Left colon (tissue), 2 donors: ENCODE measurements around the gene PPM1L. TPM values are rescaled to one million over a fixed set of nuclear protein-coding genes. Genes with fewer than 3 reads are reported as not detected.

Experiments
- ATAC-seq: fragments of 200-7000 bp; cut with Tn5 transposase; one replicate; pipeline ENCODE4 v1.9.1; 2020; ENCODE audit warnings: mild to moderate bottlenecking, moderate library complexity
- DNase-seq, 2 donors: peaks; one replicate each; pipeline ENCODE4 v3.0.0-alpha.2; 2020
- intact Hi-C, 2 donors: fragments of 100-400 bp; cut with DNase I in 1 of 2; cut with micrococcal nuclease in 1 of 2; formaldehyde crosslinking; loops; one replicate each; pipeline versions ENCODE4 v1.11.2 to v1.14.0; 2022; cut with DNase I, micrococcal nuclease
- total RNA-seq, 2 donors: library from RNA; stranded (reverse); fragmentation: NEBNext Ultra II Directional; extraction: Animal tissue kit (Norgen Biotek cat#: 25700); gene quantifications; one replicate each; pipeline ENCODE4 v1.2.1, GENCODE V29; 2021
- donor health status: DM: no; HTN: no; CAD: no.
- donor health status: DM: yes; HTN: yes; CAD: no.

Gene PPM1L
- total RNA-seq, 2 donors from 2014 or later = 16.9 to 20.4 TPM

GRCh38 chr3:160886421-160886820 is 130.4 kb downstream of the PPM1L start:
- intact Hi-C loops = no loop called here
- DNase-seq = no peak
- ATAC-seq = no peak

- intact Hi-C loops = no loop called here
- DNase-seq (no peak), ATAC-seq (no peak)
Observed at GRCh38 chr3:160893207-160893606, 137.2 kb downstream of the PPM1L start.

DNA sequence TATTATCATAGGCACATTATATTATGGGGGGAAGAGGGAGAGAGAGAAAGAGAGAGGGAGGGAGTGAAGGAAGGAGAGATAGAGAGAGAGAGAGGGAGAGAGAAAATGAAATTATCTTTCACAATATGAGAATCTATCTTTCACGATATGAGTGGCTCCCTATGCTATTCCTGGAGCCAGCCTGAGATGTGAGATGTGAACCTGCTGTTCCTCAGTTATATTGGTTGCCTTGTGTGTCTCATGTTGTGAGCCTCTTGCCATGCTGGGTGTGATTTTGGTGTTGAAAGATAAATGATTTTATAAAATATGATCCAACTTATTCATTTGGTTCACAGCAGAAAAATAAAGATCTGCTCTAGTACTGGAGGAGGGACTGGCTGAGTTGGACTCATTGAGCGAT is 148.7 kb downstream of the PPM1L start:
- intact Hi-C loops = no loop called here
- DNase-seq = no peak
- no peak for ATAC-seq

- no peak for DNase-seq
Observed at GRCh38 chr3:160906646-160907045, 150.6 kb downstream of the PPM1L start.

DNA sequence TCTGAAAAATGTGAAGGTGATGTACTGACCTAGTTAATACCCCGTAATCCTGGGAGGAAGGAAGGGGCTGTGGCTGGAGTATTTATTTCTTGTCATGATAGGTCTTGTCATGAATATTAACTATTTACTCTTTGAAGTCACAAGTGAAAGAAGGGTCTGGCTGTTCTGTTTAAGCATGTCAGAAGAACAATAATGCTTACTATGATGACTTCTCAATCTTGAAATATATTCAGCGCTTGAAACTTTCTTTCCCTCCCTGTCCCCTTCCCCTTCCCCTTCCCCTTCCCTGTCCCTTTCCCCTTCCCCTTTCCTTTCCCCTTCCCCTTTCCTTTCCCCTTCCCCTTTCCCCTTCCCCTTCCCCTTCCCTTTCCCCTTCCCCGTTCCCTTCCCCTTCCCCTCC is 153.9 kb downstream of the PPM1L start:
- DNase-seq (no peak), ATAC-seq (no peak)
- intact Hi-C loops = no loop called here

More at GRCh38 chr3:160906646-160907045, 150.6 kb downstream of the PPM1L start:
- ATAC-seq = no peak
- intact Hi-C loops = no loop called here

DNA sequence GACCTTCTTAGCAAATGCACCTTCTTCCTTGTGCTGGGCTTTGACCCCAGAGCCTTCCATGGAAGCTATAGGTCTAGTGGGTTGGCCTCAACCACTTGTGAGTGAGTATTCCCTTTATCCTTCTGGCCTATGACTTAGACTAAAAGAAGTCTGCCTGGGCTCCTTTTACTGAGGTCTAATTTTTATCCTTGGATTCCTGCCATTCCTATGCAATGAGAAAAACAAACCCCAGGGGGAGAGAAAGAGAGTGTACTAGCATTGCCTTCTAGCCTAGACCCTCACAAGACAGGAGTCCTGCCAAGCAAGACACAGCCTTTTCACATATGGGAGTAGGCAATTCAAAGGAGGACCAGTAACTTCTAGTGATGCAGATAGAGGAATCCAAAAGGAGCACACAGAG is 155.4 kb downstream of the PPM1L start:
- DNase-seq (no peak), ATAC-seq (no peak)
- intact Hi-C loops = no loop called here

DNA sequence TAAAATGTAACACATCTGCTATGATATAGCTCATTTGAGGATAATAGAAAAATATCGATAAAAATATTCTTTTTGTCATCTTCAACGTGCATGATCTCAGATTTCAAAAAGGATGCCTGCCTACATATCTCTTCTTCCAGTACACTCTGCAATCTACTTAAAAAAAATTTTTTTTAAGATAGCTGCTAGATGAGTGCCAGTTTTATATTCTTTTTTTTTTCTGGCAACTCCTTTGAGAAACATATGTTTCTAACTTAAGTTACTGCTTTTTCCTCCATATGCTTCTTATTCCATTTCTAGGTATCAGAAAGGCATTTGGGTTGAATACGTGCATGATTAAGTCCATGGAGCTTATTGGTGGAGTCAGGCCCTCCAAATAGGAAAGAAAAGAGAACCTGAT is 160.4 kb downstream of the PPM1L start:
- no peak for DNase-seq

DNA sequence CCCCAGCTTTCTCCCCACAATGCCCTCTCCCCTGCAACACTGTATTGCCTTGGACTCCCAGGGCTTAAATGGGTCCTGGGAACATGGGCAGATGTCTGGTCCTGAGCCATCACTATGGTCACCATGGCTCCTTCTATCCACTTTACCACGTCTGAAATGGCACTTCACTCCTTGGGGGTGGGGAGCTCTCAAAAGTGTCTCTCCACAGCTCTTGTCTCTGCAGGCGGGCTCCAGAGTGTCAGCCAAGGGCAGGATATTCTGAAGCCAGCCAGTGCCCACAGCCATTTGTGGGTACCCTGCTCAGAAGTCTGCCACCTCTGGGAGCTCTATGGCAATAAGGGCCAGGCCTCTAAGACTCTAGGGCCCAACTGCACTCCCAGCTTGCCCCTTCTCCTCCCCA is 163.9 kb downstream of the PPM1L start:
- ATAC-seq (no peak), DNase-seq (no peak)
- intact Hi-C loops = no loop called here

More for the DNA sequence above, 160.4 kb downstream of the PPM1L start:
- intact Hi-C loops = no loop called here
- no peak for ATAC-seq

- ATAC-seq = peak; percentile 68
- DNase-seq = peak in 1 of 2 donors; percentile 8
- intact Hi-C loops = no loop called here
Observed at GRCh38 chr3:160921020-160921635, 165.1 kb downstream of the PPM1L start.

GRCh38 chr3:160924776-160925175 is 168.7 kb downstream of the PPM1L start:
- intact Hi-C loops = no loop called here
- DNase-seq (no peak), ATAC-seq (no peak)

- ATAC-seq = no peak
- DNase-seq = no peak
- intact Hi-C loops = no loop called here
Observed at GRCh38 chr3:160927620-160928019, 171.6 kb downstream of the PPM1L start.

DNA sequence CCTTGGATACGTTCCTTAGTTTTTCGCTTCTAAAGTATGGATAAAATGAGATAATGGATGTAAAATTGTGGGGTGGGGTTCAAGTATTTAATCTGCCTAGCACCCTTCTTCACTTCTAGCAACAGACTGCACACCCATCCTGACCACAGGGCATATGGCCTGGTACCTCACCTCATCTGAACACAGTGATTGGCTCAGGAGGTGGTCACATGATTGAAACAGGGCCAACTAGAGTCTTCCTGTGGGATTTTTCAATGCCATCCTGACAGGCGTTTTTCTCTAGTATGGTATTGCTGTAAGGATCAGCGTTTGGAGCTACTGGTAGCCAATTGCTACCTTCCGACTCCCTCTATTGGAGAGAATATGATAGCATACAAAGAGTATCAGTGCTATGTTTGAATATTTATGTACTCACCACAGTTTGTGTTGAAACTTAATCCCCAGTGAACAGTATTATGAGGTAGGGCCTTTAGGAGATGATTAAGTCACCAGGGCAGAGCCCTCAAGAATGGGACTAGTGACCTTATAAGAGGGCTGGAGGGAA is 172.2 kb downstream of the PPM1L start:
- intact Hi-C loops = no loop called here
- no peak for DNase-seq

DNA sequence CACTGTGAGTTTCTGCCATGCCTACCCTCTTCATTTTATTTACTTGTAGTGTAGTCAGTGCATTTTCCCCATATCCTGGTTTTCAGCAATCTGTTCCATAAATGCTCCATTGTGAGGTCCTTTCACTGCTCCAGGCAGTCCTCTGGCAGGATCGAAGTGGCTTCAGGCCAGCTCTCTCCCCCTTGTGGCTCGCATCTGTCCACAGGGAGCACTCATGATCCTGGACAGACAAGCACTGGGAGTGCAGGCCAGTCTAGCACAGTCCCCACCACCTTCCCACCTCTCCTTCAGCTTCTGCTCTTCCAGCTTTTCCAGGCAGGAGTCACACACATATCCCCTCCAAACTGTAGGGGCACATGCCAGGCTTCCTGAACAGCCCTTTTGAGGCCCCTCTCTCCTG is 173.6 kb downstream of the PPM1L start:
- peak in 1 of 2 donors; percentile 23 for DNase-seq
- intact Hi-C loops = no loop called here
- no peak for ATAC-seq

More for the DNA sequence above, 172.2 kb downstream of the PPM1L start:
- ATAC-seq = no peak

DNA sequence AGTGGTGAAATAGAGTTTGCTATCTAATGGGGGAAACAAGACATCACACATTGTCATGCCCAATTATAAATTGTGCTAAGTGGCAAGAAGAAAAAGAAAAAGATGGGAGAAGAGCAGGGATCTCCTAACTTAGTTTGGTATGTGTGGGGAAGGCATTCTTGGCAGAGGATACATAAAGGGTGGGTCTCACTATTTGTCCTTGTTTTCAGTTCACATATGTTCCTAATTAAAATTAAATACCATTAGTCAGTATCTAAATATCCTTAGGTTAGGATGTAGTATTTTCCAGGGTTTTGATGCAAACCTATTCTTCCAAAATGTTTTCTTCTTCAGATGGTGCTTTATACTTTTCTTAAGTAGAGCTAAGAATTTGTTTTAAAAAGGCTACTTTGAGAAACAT is 175.4 kb downstream of the PPM1L start:
- ATAC-seq (no peak), DNase-seq (no peak)
- intact Hi-C loops = no loop called here

DNA sequence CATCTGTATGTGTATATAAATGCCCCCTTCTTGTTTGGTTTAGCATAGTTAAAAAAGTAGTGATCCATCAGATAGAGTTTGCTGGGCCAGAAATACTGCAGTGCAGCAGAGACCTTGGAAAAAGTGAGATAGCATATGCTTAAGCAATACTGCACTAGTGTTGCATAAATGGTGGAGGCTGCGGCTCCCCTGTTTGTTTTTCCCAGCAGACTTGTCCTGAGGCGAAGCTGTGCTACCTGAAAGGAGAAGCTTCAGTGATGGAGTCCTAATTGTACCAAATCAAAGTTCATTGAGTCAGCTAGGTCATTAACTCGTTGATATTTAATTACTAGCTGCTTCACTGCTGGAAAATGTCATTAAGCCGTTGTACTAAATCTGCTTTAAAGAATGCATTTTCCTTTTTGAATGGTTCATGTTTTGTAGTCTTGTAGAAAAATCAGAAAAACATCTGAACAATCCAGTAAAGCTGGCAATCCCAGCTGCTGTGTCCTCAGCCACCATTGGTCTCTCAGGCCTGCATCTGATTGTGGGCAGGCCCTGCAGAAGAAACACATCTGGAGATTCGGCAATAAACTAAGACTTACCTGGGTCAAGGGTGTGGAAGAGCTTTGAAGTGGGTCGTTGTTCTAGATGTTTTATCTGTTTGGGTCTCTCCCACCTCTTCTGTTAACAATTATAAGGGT is 179.5 kb downstream of the PPM1L start:
- intact Hi-C loops = no loop called here
- DNase-seq (no peak), ATAC-seq (no peak)

GRCh38 chr3:160941885-160942494 is 186.0 kb downstream of the PPM1L start:
- DNase-seq (peak in 1 of 2 donors; percentile 73), ATAC-seq (peak; percentile 83)
- intact Hi-C loops = loop anchor here in 1 of 2 donors (2.0 kb wide), 1 partner anchor 235 kb away; no protein-coding TSS in a partner anchor

- intact Hi-C loops = loop anchor here in 1 of 2 donors (2.0 kb wide), 1 partner anchor 237 kb away; no protein-coding TSS in a partner anchor
- DNase-seq (no peak), ATAC-seq (no peak)
Observed at GRCh38 chr3:160943996-160944395, 188.0 kb downstream of the PPM1L start.

- ATAC-seq (no peak), DNase-seq (no peak)
- intact Hi-C loops = no loop called here
Observed at GRCh38 chr3:160945336-160945735, 189.3 kb downstream of the PPM1L start.

DNA sequence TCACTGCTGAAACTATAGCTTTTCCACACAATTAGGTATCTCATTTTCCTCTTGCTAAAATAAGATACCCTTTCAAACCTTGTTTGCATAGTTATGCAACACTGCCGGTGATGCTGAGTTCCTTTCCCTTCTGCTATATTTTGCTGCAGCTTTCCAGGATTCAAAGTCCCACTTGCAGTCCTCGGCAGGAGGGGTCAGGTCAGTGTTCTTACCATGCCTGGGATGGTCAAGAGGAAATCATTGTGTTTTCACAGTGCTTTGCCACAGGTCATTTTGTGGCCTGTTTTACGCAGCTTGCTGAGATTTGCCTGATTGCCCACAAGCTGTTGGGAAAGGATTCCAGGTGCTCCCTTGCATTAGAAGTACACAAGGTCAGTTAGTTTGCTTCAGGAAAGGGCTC is 192.2 kb downstream of the PPM1L start:
- ATAC-seq (no peak), DNase-seq (no peak)
- intact Hi-C loops = no loop called here

DNA sequence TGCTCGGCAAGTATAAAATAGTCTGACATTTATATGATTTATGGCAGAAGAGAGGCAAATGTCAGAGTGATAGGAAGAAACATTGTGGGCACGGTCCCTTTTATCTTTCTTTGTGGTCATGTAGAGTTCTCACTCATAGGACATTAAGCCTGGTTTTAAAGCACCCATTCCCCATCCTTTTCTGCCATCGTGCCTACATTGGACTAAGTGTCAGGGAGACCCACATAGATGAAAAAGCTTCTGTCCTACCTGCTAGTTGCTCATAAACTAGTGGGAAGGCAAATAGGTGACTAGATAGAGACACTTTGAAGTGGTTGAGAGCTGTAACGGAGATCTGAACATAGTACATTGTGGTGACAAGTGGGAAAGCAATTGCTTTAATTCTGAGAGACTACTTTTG is 193.4 kb downstream of the PPM1L start:
- ATAC-seq (no peak), DNase-seq (no peak)
- intact Hi-C loops = no loop called here
